HEK293 (cell line): ENCODE data around the gene TP53BP2.

Experiments used
- BCL11A ChIP-seq: fragments of 450-650 bp; formaldehyde crosslinking; IDR thresholded peaks from 2 replicates; pipeline ENCODE4 v1.5.1; 2016; ENCODE audit warnings: low read depth, missing biosample characterization, missing genetic modification characterization
- CTCF ChIP-seq: fragments of 450-650 bp; formaldehyde crosslinking; IDR thresholded peaks from 2 replicates; pipeline ENCODE4 v1.5.1; 2016; ENCODE audit warnings: missing biosample characterization, missing genetic modification characterization
- KLF1 ChIP-seq: fragments of 450-650 bp; formaldehyde crosslinking; IDR thresholded peaks from 2 replicates; pipeline ENCODE4 v1.5.1; 2016; ENCODE audit warnings: missing biosample characterization, missing genetic modification characterization
- PATZ1 ChIP-seq: fragments of 450-650 bp; formaldehyde crosslinking; IDR thresholded peaks from 2 replicates; pipeline ENCODE4 v1.5.1; 2016; ENCODE audit warnings: missing biosample characterization, missing genetic modification characterization
- PRDM1 ChIP-seq: fragments of 450-650 bp; formaldehyde crosslinking; IDR thresholded peaks from 2 replicates; pipeline ENCODE4; 2016; ENCODE audit warnings: missing biosample characterization, missing genetic modification characterization
- ZNF10 ChIP-seq: fragments of 450-650 bp; formaldehyde crosslinking; IDR thresholded peaks from 2 replicates; pipeline ENCODE4 v1.5.1; 2017; ENCODE audit warnings: missing biosample characterization, missing genetic modification characterization
- ZNF155 ChIP-seq: fragments of 450-650 bp; formaldehyde crosslinking; IDR thresholded peaks from 2 replicates; pipeline ENCODE4 v1.5.1; 2016; ENCODE audit warnings: missing biosample characterization, missing genetic modification characterization
- ZNF274 ChIP-seq, 2 experiments: fragments of 200-500 bp in 1 of 2; fragments of 450-650 bp in 1 of 2; sonication (Bioruptor generic) in 1 of 2; formaldehyde crosslinking in 1 of 2; IDR thresholded peaks; 2 replicates each; pipeline versions ENCODE4 v1.5.1 to v1.6.1; 2014 to 2016; ENCODE audit warnings: borderline replicate concordance in 1 of 2, inconsistent platforms in 1 of 2, low read length in 1 of 2, missing biosample characterization in 1 of 2, missing genetic modification characterization in 1 of 2
- ZNF513 ChIP-seq: fragments of 450-650 bp; IDR thresholded peaks from 2 replicates; pipeline ENCODE4 v1.5.1; 2018; ENCODE audit warnings: missing biosample characterization, missing genetic modification characterization
- ZNF558 ChIP-seq: fragments of 450-650 bp; formaldehyde crosslinking; IDR thresholded peaks from 2 replicates; pipeline ENCODE4 v1.5.1; 2016; ENCODE audit warnings: missing biosample characterization, missing genetic modification characterization
- ZNF596 ChIP-seq: fragments of 450-650 bp; IDR thresholded peaks from 2 replicates; pipeline ENCODE4 v1.5.0; 2018; ENCODE audit warnings: missing biosample characterization, mild to moderate bottlenecking, missing genetic modification characterization, moderate library complexity
- ZNF626 ChIP-seq: fragments of 450-650 bp; sonication (Bioruptor Pico); formaldehyde crosslinking; IDR thresholded peaks from 2 replicates; pipeline ENCODE4 v1.5.1; 2018; ENCODE audit warnings: missing biosample characterization, missing genetic modification characterization, inconsistent platforms

- no peak for TF ChIP-seq ZNF596 (tag by site-specific recombination)
- TF ChIP-seq CTCF, result no peak
- TF ChIP-seq PRDM1 (tag by site-specific recombination), result no peak
- TF ChIP-seq ZNF626 (tag by site-specific recombination), result no peak
- no peak for TF ChIP-seq ZNF558 (tag by site-specific recombination)
- no peak for TF ChIP-seq ZNF274 (IDR thresholded peaks at IDR 0.05; ENCODE audit: low read length)
- no peak for TF ChIP-seq ZNF274 (tag by site-specific recombination; IDR thresholded peaks at IDR 0.05; ENCODE audit: borderline replicate concordance)
- TF ChIP-seq ZNF155, result no peak
- no peak for TF ChIP-seq BCL11A
- TF ChIP-seq PATZ1 (tag by site-specific recombination), result no peak
- TF ChIP-seq ZNF513, result no peak
- no peak for TF ChIP-seq ZNF10 (tag by site-specific recombination)
- TF ChIP-seq KLF1 (tag by site-specific recombination), result no peak
Measured at GRCh38 chr1:223824712-223825111, 21.0 kb downstream of the TP53BP2 start.
